ENCODE results near the gene PSPC1.

Gene PSPC1

GRCh38 chr13:19810996-19811881 lies 28.5 kb upstream of the PSPC1 start:
- ChIA-PET CTCF (no interaction called here), POLR2A (interaction anchor here (0.7 kb wide), 1 partner anchor 49 kb away, joined by 3 read pairs; no protein-coding TSS in a partner anchor)
- no peak for DNase-seq (ENCODE audit: extremely low spot score)
- TF ChIP-seq CTCF (IDR thresholded peaks at IDR 0.05; ENCODE audit: control extremely low read depth, extremely low read depth, low read depth, missing control alignments): no peak

- CTCF ChIA-PET: no interaction called here
Observed at GRCh38 chr13:19810151-19810550, 27.4 kb upstream of the PSPC1 start.

GRCh38 chr13:19805765-19806164 lies 23.0 kb upstream of the PSPC1 start:
- DNase-seq (ENCODE audit: extremely low spot score): no peak
- POLR2A ChIA-PET: no interaction called here
- no peak for TF ChIP-seq CTCF (IDR thresholded peaks at IDR 0.05; ENCODE audit: control extremely low read depth, extremely low read depth, low read depth, missing control alignments)
- CTCF ChIA-PET: no interaction called here

More at GRCh38 chr13:19810151-19810550, 27.4 kb upstream of the PSPC1 start:
- TF ChIP-seq CTCF (IDR thresholded peaks at IDR 0.05; ENCODE audit: control extremely low read depth, extremely low read depth, low read depth, missing control alignments): no peak
- DNase-seq (ENCODE audit: extremely low spot score): no peak
- POLR2A ChIA-PET: interaction anchor here (0.7 kb wide), 1 partner anchor 51 kb away, joined by 3 read pairs; no protein-coding TSS in a partner anchor

- no peak for DNase-seq (ENCODE audit: extremely low spot score)
- ChIA-PET CTCF (no interaction called here), POLR2A (no interaction called here)
- no peak for TF ChIP-seq CTCF (IDR thresholded peaks at IDR 0.05; ENCODE audit: control extremely low read depth, extremely low read depth, low read depth, missing control alignments)
Observed at GRCh38 chr13:19795956-19796355, 13.2 kb upstream of the PSPC1 start.

- ChIA-PET POLR2A (no interaction called here), CTCF (no interaction called here)
- no peak for TF ChIP-seq CTCF (IDR thresholded peaks at IDR 0.05; ENCODE audit: control extremely low read depth, extremely low read depth, low read depth, missing control alignments)
- DNase-seq (ENCODE audit: extremely low spot score): no peak
Observed at GRCh38 chr13:19794631-19795030, 11.9 kb upstream of the PSPC1 start.

- no peak for TF ChIP-seq CTCF (IDR thresholded peaks at IDR 0.05; ENCODE audit: control extremely low read depth, extremely low read depth, low read depth, missing control alignments)
- POLR2A ChIA-PET: no interaction called here
- CTCF ChIA-PET: interaction anchor here (0.9 kb wide), 1 partner anchor 9 kb away, joined by 3 read pairs; the partner anchor contains the start of gene PSPC1
- no peak for DNase-seq (ENCODE audit: extremely low spot score)
Observed at GRCh38 chr13:19791953-19792537, 9.3 kb upstream of the PSPC1 start.

Measured in GM10248 (cell line).